GM18502 (cell line): ENCODE results near the gene EIF6.

Experiments used
- ATAC-seq: cut with Tn5 transposase; IDR thresholded peaks from one replicate; pipeline ENCODE4 v1.9.1; 2021; ENCODE audit warnings: mild to moderate bottlenecking; ENCODE audit not compliant: unreplicated experiment, poor library complexity

The EIF6 gene

GRCh38 chr20:35237486-35237885, 47.1 kb downstream of the EIF6 start:
- no peak for ATAC-seq

GRCh38 chr20:35235881-35236280, 48.7 kb downstream of the EIF6 start:
- ATAC-seq = no peak

GRCh38 chr20:35232575-35232974, 52.0 kb downstream of the EIF6 start:
- no peak for ATAC-seq
